GM19035 (cell line): ENCODE results near the gene SERPIND1.

Experiments used
- ATAC-seq: cut with Tn5 transposase; IDR thresholded peaks from one replicate; pipeline ENCODE4 v1.9.1; 2021; ENCODE audit not compliant: unreplicated experiment

The SERPIND1 gene

GRCh38 chr22:20771918-20772625 lies 1.8 kb upstream of the SERPIND1 start:
- no peak for ATAC-seq

GRCh38 chr22:20774882-20775281 lies 969 bp downstream of the SERPIND1 start:
- ATAC-seq: no peak

GRCh38 chr22:20775342-20775895 lies 1.5 kb downstream of the SERPIND1 start:
- ATAC-seq: no peak

GRCh38 chr22:20776624-20777405 lies 2.9 kb downstream of the SERPIND1 start:
- ATAC-seq: no peak

GRCh38 chr22:20777420-20778177 lies 3.7 kb downstream of the SERPIND1 start:
- ATAC-seq: no peak

- ATAC-seq: no peak
Measured at GRCh38 chr22:20779014-20779817, 5.3 kb downstream of the SERPIND1 start.

GRCh38 chr22:20779818-20780158 lies 5.9 kb downstream of the SERPIND1 start:
- ATAC-seq: no peak

GRCh38 chr22:20781272-20781990 lies 7.5 kb downstream of the SERPIND1 start:
- no peak for ATAC-seq

- ATAC-seq: no peak
Measured at GRCh38 chr22:20782083-20782482, 8.2 kb downstream of the SERPIND1 start.

GRCh38 chr22:20782596-20783299 lies 8.8 kb downstream of the SERPIND1 start:
- ATAC-seq: no peak

- no peak for ATAC-seq
Measured at GRCh38 chr22:20783300-20783673, 9.4 kb downstream of the SERPIND1 start.

GRCh38 chr22:20783844-20784723 lies 10.2 kb downstream of the SERPIND1 start:
- ATAC-seq: no peak

- no peak for ATAC-seq
Measured at GRCh38 chr22:20785415-20785814, 11.5 kb downstream of the SERPIND1 start.

- no peak for ATAC-seq
Measured at GRCh38 chr22:20786048-20786447, 12.1 kb downstream of the SERPIND1 start.

- ATAC-seq: no peak
Measured at GRCh38 chr22:20786536-20786979, 12.6 kb downstream of the SERPIND1 start.

GRCh38 chr22:20787223-20787622 lies 13.3 kb downstream of the SERPIND1 start:
- no peak for ATAC-seq

- ATAC-seq: no peak
Measured at GRCh38 chr22:20787746-20788626, 14.1 kb downstream of the SERPIND1 start.
